ENCODE results near the gene BST1. TPM values are rescaled to one million over a fixed set of nuclear protein-coding genes. Genes with fewer than 3 reads are reported as not detected.

BST1 gene
- total RNA-seq, 4 donors from 2014 or later = 22.5 to 34.4 (median 24.5) TPM

GRCh38 chr4:15776871-15777648 lies 74.2 kb downstream of the BST1 start:
- ATAC-seq (ENCODE audit: low FRiP score) (no peak), DNase-seq (ENCODE audit: low spot score) (no peak)
- TF ChIP-seq CTCF (IDR thresholded peaks at IDR 0.05) = no peak

DNA sequence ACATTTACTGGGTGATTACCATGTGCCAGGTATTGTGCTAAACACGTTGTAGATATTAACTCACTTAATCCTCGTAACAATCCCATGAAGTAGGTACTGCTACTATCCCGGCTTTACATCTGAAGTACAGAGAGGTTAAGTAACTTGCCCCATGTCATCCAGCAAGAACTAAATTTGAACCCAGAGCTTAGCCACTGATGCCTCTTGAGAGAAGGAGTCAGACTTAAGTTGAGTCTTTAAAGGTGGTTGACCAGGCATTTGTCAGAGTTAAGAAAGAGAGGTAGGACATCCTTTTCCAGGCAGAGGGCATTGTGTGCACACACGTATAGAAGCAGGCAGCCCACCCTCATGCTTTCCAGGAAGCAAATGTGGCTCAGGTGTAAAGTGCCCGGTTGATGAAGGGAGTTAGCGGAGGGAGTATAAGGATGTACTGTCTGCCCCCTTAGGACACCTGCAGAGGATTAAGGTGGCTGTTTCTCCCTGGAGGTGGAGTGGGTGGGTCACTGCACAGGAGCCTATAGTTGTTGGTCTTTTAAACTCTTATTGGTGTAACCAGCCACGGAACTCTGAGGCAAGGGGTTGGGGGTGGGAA lies 74.9 kb downstream of the BST1 start:
- ATAC-seq (ENCODE audit: low FRiP score) = peak; percentile 6
- no peak for TF ChIP-seq CTCF (IDR thresholded peaks at IDR 0.05)
- no peak for DNase-seq (ENCODE audit: low spot score)

- no peak for TF ChIP-seq CTCF (IDR thresholded peaks at IDR 0.05)
- ATAC-seq (ENCODE audit: low FRiP score) (peak; percentile 47), DNase-seq (ENCODE audit: low spot score) (no peak)
Measured at GRCh38 chr4:15778289-15779241, 75.7 kb downstream of the BST1 start, which contains the start of gene CD38. CD38 (plus strand) TSS chr4:15778328; CDS start chr4:15778415, 87 bp downstream.

DNA sequence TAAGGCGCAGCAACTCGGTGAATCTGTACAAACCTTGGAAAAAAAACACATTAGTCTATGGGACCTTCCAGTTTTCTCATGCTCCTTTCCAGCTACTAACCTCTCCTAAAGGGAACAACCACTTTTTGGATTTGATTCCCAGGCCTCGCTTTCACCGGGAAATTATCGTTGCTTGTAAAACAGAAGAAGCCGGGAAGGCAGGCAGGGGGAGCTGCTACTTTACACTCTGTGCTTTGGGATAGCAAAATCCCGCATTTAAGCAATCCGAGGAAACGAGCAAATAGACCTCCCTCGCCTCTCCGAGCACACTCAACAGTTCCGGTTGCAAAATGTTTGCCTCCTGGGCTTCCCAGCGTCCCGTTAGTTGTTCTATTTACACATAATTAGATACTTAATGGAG lies 76.4 kb downstream of the BST1 start:
- no peak for TF ChIP-seq CTCF (IDR thresholded peaks at IDR 0.05)
- DNase-seq (ENCODE audit: low spot score) = no peak
- peak; percentile 86 for ATAC-seq (ENCODE audit: low FRiP score)

- no peak for DNase-seq (ENCODE audit: low spot score)
- no peak for ATAC-seq (ENCODE audit: low FRiP score)
- TF ChIP-seq CTCF (IDR thresholded peaks at IDR 0.05) = no peak
Measured at GRCh38 chr4:15779809-15780208, 76.9 kb downstream of the BST1 start.

GRCh38 chr4:15781427-15782095 lies 78.7 kb downstream of the BST1 start:
- no peak for TF ChIP-seq CTCF (IDR thresholded peaks at IDR 0.05)
- ATAC-seq (ENCODE audit: low FRiP score) (no peak), DNase-seq (ENCODE audit: low spot score) (no peak)
